Body of pancreas (tissue), 4 donors: ENCODE measurements around the gene ARHGAP42. TPM values are rescaled to one million over a fixed set of nuclear protein-coding genes. Genes with fewer than 3 reads are reported as not detected.

Experiments used
- ATAC-seq: fragments of 150-250 bp; one replicate; pipeline ENCODE4 v1.9.1; 2016
- DNase-seq, 4 donors: peaks; one replicate each; pipeline ENCODE4 v3.0.0-alpha.2; 2019
- H3K27ac ChIP-seq, 4 donors: fragments of 200-600 bp; sonication (generic); 1 replicate in 3 of 4; 2 replicates in 1 of 4; pipeline versions ENCODE4 v1.5.1 to v1.6.1; 2016 to 2019; ENCODE audit warnings: mild to moderate bottlenecking in 1 of 4, mixed read lengths in 1 of 4, moderate library complexity in 1 of 4
- H3K27me3 ChIP-seq, 2 donors: fragments of 200-600 bp; sonication (generic); one replicate each; pipeline ENCODE4 v1.6.0; 2016; ENCODE audit warnings: mild to moderate bottlenecking in 1 of 2
- H3K36me3 ChIP-seq, 2 donors: fragments of 200-600 bp; sonication (generic); replicated peaks in 1 of 2; 2 replicates each; pipeline ENCODE4 v1.5.1; 2016; ENCODE audit warnings: low read depth in 2 of 2; ENCODE audit not compliant: insufficient read depth in 1 of 2
- H3K4me1 ChIP-seq: fragments of 200-600 bp; sonication (generic); one replicate; pipeline ENCODE4 v1.6.0; 2016
- H3K4me3 ChIP-seq, 2 donors: fragments of 200-600 bp; sonication (generic); 1 replicate in 1 of 2; 2 replicates in 1 of 2; pipeline ENCODE4 v1.5.1; 2016 to 2019
- H3K9me3 ChIP-seq, 3 donors: fragments of 200-600 bp; sonication (generic); 1 replicate in 2 of 3; 2 replicates in 1 of 3; pipeline ENCODE4 v1.5.1; 2016
- POLR2A ChIP-seq, 3 donors: fragments of 450-650 bp; IDR thresholded peaks; one replicate each; pipeline ENCODE4 v1.6.1; 2016; ENCODE audit warnings: antibody characterized with exemption in 3 of 3, mild to moderate bottlenecking in 2 of 3
- WGBS, 2 donors: methylation state at CpG; one replicate each; pipeline ENCODE4 v1.1.5; 2017; 5-methylcytosine and 5-hydroxymethylcytosine counted together
- intact Hi-C: fragments of 100-400 bp; cut with DNase I; formaldehyde crosslinking; loops from one replicate; pipeline ENCODE4 v1.15.1; 2023
- total RNA-seq, 2 donors: library from RNA; depleted of rRNA; stranded (reverse); fragments of >200 nt; gene quantifications; one replicate each; pipeline ENCODE4 v1.1.0, GENCODE V29; 2016
- TF ChIP-seq, protein P1 (sequence below), 7 experiments: fragments of 450-650 bp in 4 of 7; fragments of 200-600 bp in 3 of 7; sonication (generic) in 3 of 7; IDR thresholded peaks; one replicate each; pipeline ENCODE4 v1.5.1; 2016 to 2019; ENCODE audit warnings: antibody characterized with exemption in 7 of 7

Gene ARHGAP42
- total RNA-seq, 2 donors from 2014 or later = 3.6 to 4.7 TPM

DNA sequence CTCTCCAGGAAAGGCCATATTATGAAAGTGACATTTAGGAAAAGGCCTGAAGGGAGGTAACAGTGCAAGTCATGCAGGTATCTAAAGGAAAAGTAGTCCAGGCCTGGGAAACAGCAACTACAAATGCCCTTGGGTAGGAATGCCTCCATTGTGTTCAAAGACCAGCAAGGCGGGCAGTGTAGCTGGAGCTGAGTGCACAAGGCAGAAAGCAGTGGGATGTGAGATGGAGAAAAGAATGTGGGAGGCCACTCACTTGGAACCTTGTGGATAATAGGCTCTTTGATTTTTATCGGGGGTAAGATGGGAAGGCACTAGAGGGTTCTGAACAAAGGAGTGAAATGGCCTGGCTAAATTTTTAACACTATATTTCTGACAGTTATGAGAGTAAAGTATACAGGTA is 253.9 kb downstream of the ARHGAP42 start:
- WGBS, 2 donors = 70 to 83% methylated on average over 2 of the region's 2 CpGs
- H3K4me3 ChIP-seq = no peak overlapping the region
- no peaks in the 10 kb centered on the region for H3K27me3 ChIP-seq
- H3K27ac ChIP-seq = no peak overlapping the region
- no peaks in the 10 kb centered on the region for H3K9me3 ChIP-seq
- intact Hi-C loops = no loop called here
- no peaks in the 10 kb centered on the region for H3K4me1 ChIP-seq
- H3K36me3 ChIP-seq = no peaks in the 10 kb centered on the region
- DNase-seq = no peak
- no peak for ATAC-seq
- TF ChIP-seq, protein P1, sequence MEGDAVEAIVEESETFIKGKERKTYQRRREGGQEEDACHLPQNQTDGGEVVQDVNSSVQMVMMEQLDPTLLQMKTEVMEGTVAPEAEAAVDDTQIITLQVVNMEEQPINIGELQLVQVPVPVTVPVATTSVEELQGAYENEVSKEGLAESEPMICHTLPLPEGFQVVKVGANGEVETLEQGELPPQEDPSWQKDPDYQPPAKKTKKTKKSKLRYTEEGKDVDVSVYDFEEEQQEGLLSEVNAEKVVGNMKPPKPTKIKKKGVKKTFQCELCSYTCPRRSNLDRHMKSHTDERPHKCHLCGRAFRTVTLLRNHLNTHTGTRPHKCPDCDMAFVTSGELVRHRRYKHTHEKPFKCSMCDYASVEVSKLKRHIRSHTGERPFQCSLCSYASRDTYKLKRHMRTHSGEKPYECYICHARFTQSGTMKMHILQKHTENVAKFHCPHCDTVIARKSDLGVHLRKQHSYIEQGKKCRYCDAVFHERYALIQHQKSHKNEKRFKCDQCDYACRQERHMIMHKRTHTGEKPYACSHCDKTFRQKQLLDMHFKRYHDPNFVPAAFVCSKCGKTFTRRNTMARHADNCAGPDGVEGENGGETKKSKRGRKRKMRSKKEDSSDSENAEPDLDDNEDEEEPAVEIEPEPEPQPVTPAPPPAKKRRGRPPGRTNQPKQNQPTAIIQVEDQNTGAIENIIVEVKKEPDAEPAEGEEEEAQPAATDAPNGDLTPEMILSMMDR (IDR thresholded peaks at IDR 0.05) = no peak
- no peak for TF ChIP-seq POLR2A (IDR thresholded peaks at IDR 0.05)

DNA sequence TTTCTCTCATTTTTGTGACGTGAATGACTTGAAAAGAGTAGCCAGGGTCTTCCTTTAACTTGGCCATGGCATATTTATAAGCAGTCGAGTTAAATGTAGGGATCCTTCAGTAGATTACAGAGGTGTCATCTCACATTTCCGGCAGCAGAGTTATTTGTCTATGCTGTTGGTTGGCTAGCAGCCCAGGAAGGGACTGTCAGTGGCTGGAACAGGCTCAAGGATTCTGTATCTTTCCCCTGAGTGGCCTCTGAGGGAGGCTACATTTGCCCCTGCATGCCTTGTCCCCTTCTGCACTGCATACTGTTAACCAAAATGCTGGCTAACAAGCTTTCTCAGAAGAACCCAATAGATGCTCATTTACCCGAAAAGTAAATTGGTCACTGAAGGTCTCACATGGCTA is 254.9 kb downstream of the ARHGAP42 start:
- TF ChIP-seq POLR2A (IDR thresholded peaks at IDR 0.05) = no peak
- TF ChIP-seq, protein P1 (IDR thresholded peaks at IDR 0.05) = no peak
- Histone ChIP-seq H3K4me1 (no peaks in the 10 kb centered on the region), H3K4me3 (no peak overlapping the region), H3K36me3 (no peaks in the 10 kb centered on the region), H3K27me3 (no peaks in the 10 kb centered on the region), H3K27ac (no peak overlapping the region), H3K9me3 (no peaks in the 10 kb centered on the region)
- WGBS, 2 donors = 35 to 39% methylated on average over 4 of the region's 4 CpGs
- DNase-seq = peak in 1 of 4 donors; percentile 5
- no peak for ATAC-seq
- intact Hi-C loops = no loop called here

DNA sequence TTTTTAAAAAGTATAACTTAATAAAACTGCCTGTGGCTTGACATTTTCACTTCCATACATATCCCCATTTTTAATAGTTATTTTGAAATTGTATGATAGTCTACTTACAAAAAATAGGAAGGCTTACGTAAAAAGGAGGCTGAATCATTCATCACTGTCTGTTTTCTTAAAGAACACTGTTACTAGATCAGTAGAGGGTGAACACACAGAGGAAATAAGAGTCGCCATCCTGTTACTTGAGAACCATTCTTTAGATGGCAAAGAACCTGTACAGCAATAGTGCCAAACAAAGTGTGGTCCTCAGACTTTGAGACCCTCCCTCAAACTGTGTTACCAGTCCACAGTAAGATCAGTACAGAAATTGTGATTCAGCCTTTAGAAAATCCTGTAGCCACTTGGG is 261.8 kb downstream of the ARHGAP42 start:
- 76 to 77% methylated on average over 2 of the region's 2 CpGs for WGBS, 2 donors
- DNase-seq = no peak
- Histone ChIP-seq H3K4me1 (no peaks in the 10 kb centered on the region), H3K36me3 (no peaks in the 10 kb centered on the region), H3K9me3 (no peaks in the 10 kb centered on the region), H3K27ac (no peak overlapping the region), H3K4me3 (no peak overlapping the region), H3K27me3 (no peaks in the 10 kb centered on the region)
- no peak for ATAC-seq
- TF ChIP-seq, protein P1 (IDR thresholded peaks at IDR 0.05) = no peak
- TF ChIP-seq POLR2A (IDR thresholded peaks at IDR 0.05) = no peak
- intact Hi-C loops = no loop called here

DNA sequence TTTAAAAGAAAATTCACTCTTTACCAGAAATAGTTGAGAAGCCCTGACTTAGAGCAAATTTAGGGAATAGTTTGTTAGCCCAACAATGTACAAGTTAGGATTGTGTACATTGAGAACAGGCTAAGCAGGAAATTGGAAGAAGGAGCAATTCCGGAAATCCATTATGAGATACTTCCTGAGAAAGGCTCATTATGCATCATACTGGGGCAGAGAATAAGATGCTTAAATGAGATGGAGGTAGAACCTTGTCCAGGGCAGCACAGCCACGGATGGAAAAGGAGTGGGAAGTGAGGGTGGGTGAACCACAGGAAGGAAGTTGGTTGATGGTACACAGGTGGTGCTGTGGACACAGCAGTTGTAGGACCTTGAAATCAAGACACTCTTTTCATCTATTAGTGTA is 262.4 kb downstream of the ARHGAP42 start:
- WGBS, 2 donors = 69 to 70% methylated on average over 2 of the region's 2 CpGs
- Histone ChIP-seq H3K4me1 (no peaks in the 10 kb centered on the region), H3K27me3 (no peaks in the 10 kb centered on the region), H3K4me3 (no peak overlapping the region), H3K27ac (no peak overlapping the region), H3K36me3 (no peaks in the 10 kb centered on the region), H3K9me3 (no peaks in the 10 kb centered on the region)
- ATAC-seq (no peak), DNase-seq (no peak)
- intact Hi-C loops = no loop called here
- TF ChIP-seq, protein P1 (IDR thresholded peaks at IDR 0.05) = no peak
- TF ChIP-seq POLR2A (IDR thresholded peaks at IDR 0.05) = no peak

DNA sequence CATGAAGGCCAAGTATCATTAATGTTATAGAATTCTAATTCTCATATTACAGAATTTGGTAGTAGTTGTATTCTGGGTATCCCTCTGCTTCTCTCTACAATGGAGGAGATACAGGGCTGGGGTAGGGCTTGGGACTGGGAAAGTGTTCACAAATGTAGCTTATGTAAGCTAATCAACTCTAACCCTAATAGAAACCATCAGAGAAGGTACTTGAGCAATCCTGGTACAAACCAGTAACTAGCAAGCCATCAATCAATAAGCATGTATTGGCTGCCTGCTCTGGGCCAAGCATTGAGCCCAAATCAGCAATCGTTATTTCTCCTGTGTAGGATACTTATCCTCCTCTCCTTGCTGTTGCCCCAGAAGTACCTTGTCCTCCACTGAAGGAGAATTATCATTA is 268.2 kb downstream of the ARHGAP42 start:
- DNase-seq = no peak
- intact Hi-C loops = no loop called here
- 82 to 86% methylated on average over 1 of the region's 1 CpG for WGBS, 2 donors
- no peak overlapping the region for H3K4me3 ChIP-seq
- no peaks in the 10 kb centered on the region for H3K9me3 ChIP-seq
- no peak for ATAC-seq
- no peaks in the 10 kb centered on the region for H3K4me1 ChIP-seq
- no peak overlapping the region for H3K27ac ChIP-seq
- H3K36me3 ChIP-seq = no peaks in the 10 kb centered on the region
- TF ChIP-seq, protein P1 (IDR thresholded peaks at IDR 0.05) = no peak
- TF ChIP-seq POLR2A (IDR thresholded peaks at IDR 0.05) = no peak
- no peaks in the 10 kb centered on the region for H3K27me3 ChIP-seq
